Measurements from ENCODE around the gene ANKZF1. TPM values are rescaled to one million over a fixed set of nuclear protein-coding genes. Genes with fewer than 3 reads are reported as not detected.

The ANKZF1 gene
- total and polyA plus RNA-seq, 10 of the 15 experiments (the other 5 are each of a cell fraction or from before 2014, with no cell fraction given): 3.1 to 104 (median 35.0) TPM

DNA sequence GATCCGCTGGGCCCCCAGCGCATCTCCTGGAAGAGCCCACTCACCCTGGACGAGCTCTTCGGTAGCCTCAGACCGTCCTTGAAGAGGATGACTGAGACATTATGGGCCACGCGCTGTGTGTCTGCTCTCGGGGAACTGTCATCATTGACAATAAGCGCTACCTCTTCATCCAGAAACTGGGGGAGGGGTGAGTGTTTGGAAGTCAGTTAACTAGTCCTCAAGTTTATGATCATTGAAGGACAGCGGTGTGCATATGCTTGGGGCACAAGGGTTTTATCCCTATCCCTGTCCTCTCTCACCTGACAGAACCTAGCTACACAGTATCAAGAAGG lies 16.3 kb downstream of the ANKZF1 start:
- Histone ChIP-seq H4K20me1 (ENCODE audit: control insufficient read depth, insufficient read depth) (0 out of 2 replicates have a peak, but pooled peaks cover 4% of the 10 kb centered on the region), H3K9me3 (replicated peaks; ENCODE audit: control insufficient read depth, insufficient read depth, low read length) (no peaks in the 10 kb centered on the region), H3K79me2 (ENCODE audit: control insufficient read depth, insufficient read depth, low read length) (peaks cover 31% of the 10 kb centered on the region), H2AFZ (ENCODE audit: control insufficient read depth, low read depth, low read length) (no peak overlapping the region; the same call in 1 of the 2 replicates), H3K9ac (ENCODE audit: control insufficient read depth, insufficient read depth, low read length) (peak overlapping the region; percentile 77), H3K27me3 (replicated peaks in 1 of 2; ENCODE audit: control insufficient read depth in 2 of 2, insufficient read depth in 2 of 2, low read length in 1 of 2) (no peaks in the 10 kb centered on the region), H3K27ac (ENCODE audit: control insufficient read depth, insufficient read depth) (peak overlapping the region; percentile 70), H3K4me2 (ENCODE audit: control insufficient read depth, insufficient read depth) (peak overlapping the region; percentile 88), H3K4me1 (ENCODE audit: control insufficient read depth, insufficient read depth, low read length) (peaks cover 47% of the 10 kb centered on the region), H3K36me3 (ENCODE audit: control insufficient read depth in 2 of 2, insufficient read depth in 2 of 2, low read length in 1 of 2) (peaks cover 10 to 15% of the 10 kb centered on the region in 2 experiments), H3K4me3 (peak overlapping the region; percentile 90)
- TF ChIP-seq HDAC2 (IDR thresholded peaks at IDR 0.05) (no peak), CREM (IDR thresholded peaks at IDR 0.05; ENCODE audit: low read depth) (no peak), SREBF2 (IDR thresholded peaks at IDR 0.05; ENCODE audit: low read length) (no peak), CBFB (IDR thresholded peaks at IDR 0.05; ENCODE audit: low read depth) (no peak), GATAD2B (conservative IDR thresholded peaks at IDR 0.05; ENCODE audit: low read depth) (no peak), SUPT20H (IDR thresholded peaks at IDR 0.05; ENCODE audit: borderline replicate concordance, control insufficient read depth, low read depth, low read length) (no peak), NR2C2 (IDR thresholded peaks at IDR 0.05; ENCODE audit: borderline replicate concordance, control insufficient read depth, insufficient read length, low read depth) (no peak), POU2F2 (IDR thresholded peaks at IDR 0.05; ENCODE audit: borderline replicate concordance, low read depth, low read length) (no peak), ZNF24 (IDR thresholded peaks at IDR 0.05) (no peak), GABPA (IDR thresholded peaks at IDR 0.05; ENCODE audit: low read depth) (no peak), STAT1 (conservative IDR thresholded peaks at IDR 0.05) (no peak), EZH2 (IDR thresholded peaks at IDR 0.05; ENCODE audit: borderline replicate concordance, control insufficient read depth, low read depth, low read length) (no peak)
- TF ChIP-seq, protein P1, sequence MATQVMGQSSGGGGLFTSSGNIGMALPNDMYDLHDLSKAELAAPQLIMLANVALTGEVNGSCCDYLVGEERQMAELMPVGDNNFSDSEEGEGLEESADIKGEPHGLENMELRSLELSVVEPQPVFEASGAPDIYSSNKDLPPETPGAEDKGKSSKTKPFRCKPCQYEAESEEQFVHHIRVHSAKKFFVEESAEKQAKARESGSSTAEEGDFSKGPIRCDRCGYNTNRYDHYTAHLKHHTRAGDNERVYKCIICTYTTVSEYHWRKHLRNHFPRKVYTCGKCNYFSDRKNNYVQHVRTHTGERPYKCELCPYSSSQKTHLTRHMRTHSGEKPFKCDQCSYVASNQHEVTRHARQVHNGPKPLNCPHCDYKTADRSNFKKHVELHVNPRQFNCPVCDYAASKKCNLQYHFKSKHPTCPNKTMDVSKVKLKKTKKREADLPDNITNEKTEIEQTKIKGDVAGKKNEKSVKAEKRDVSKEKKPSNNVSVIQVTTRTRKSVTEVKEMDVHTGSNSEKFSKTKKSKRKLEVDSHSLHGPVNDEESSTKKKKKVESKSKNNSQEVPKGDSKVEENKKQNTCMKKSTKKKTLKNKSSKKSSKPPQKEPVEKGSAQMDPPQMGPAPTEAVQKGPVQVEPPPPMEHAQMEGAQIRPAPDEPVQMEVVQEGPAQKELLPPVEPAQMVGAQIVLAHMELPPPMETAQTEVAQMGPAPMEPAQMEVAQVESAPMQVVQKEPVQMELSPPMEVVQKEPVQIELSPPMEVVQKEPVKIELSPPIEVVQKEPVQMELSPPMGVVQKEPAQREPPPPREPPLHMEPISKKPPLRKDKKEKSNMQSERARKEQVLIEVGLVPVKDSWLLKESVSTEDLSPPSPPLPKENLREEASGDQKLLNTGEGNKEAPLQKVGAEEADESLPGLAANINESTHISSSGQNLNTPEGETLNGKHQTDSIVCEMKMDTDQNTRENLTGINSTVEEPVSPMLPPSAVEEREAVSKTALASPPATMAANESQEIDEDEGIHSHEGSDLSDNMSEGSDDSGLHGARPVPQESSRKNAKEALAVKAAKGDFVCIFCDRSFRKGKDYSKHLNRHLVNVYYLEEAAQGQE (IDR thresholded peaks at IDR 0.05; ENCODE audit: low read depth, low read length): no peak
- TF ChIP-seq, protein P2, sequence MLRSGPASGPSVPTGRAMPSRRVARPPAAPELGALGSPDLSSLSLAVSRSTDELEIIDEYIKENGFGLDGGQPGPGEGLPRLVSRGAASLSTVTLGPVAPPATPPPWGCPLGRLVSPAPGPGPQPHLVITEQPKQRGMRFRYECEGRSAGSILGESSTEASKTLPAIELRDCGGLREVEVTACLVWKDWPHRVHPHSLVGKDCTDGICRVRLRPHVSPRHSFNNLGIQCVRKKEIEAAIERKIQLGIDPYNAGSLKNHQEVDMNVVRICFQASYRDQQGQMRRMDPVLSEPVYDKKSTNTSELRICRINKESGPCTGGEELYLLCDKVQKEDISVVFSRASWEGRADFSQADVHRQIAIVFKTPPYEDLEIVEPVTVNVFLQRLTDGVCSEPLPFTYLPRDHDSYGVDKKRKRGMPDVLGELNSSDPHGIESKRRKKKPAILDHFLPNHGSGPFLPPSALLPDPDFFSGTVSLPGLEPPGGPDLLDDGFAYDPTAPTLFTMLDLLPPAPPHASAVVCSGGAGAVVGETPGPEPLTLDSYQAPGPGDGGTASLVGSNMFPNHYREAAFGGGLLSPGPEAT (IDR thresholded peaks at IDR 0.05; ENCODE audit: low read depth): no peak
- TF ChIP-seq, protein P3, sequence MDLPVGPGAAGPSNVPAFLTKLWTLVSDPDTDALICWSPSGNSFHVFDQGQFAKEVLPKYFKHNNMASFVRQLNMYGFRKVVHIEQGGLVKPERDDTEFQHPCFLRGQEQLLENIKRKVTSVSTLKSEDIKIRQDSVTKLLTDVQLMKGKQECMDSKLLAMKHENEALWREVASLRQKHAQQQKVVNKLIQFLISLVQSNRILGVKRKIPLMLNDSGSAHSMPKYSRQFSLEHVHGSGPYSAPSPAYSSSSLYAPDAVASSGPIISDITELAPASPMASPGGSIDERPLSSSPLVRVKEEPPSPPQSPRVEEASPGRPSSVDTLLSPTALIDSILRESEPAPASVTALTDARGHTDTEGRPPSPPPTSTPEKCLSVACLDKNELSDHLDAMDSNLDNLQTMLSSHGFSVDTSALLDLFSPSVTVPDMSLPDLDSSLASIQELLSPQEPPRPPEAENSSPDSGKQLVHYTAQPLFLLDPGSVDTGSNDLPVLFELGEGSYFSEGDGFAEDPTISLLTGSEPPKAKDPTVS (IDR thresholded peaks at IDR 0.05; ENCODE audit: low read depth, low read length): no peak
- TF ChIP-seq, protein P4, sequence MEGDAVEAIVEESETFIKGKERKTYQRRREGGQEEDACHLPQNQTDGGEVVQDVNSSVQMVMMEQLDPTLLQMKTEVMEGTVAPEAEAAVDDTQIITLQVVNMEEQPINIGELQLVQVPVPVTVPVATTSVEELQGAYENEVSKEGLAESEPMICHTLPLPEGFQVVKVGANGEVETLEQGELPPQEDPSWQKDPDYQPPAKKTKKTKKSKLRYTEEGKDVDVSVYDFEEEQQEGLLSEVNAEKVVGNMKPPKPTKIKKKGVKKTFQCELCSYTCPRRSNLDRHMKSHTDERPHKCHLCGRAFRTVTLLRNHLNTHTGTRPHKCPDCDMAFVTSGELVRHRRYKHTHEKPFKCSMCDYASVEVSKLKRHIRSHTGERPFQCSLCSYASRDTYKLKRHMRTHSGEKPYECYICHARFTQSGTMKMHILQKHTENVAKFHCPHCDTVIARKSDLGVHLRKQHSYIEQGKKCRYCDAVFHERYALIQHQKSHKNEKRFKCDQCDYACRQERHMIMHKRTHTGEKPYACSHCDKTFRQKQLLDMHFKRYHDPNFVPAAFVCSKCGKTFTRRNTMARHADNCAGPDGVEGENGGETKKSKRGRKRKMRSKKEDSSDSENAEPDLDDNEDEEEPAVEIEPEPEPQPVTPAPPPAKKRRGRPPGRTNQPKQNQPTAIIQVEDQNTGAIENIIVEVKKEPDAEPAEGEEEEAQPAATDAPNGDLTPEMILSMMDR (IDR thresholded peaks at IDR 0.05 in 2 of 3, conservative IDR thresholded peaks at IDR 0.05 in 1 of 3; ENCODE audit: control insufficient read depth in 2 of 3, extremely low read depth in 1 of 3, insufficient read depth in 1 of 3, low read depth in 3 of 3, low read length in 3 of 3): no peak
- DNase-seq (ENCODE audit: low read depth, low spot score) (no peak), FAIRE-seq (no peak), ATAC-seq (no peak)
- ChIA-PET CTCF (interaction anchor here (0.7 to 3.4 kb wide), 6 partner anchors 8 to 49 kb away, joined by 3 to 40 read pairs (median 4); partner anchors contain the start of genes DNAJB2 and TUBA4A), POLR2A (interaction anchor here (0.9 to 3.0 kb wide), 11 partner anchors 9 to 69 kb away, joined by 3 to 31 read pairs (median 10); partner anchors contain the start of genes ABCB6, ANKZF1, ATG9A and CNPPD1), RAD21 (ENCODE audit: unreplicated experiment) (interaction anchor here (1.8 to 2.3 kb wide), 4 partner anchors 9 to 49 kb away, joined by 5 to 20 read pairs (median 13); partner anchors contain the start of genes ANKZF1, ATG9A and DNAJB2), SMC1A (ENCODE audit: uncharacterized antibody, unreplicated experiment) (interaction anchor here (1.4 to 2.5 kb wide), 6 partner anchors 9 to 72 kb away, joined by 5 to 16 read pairs (median 8); partner anchors contain the start of gene DNAJB2)
- 15% methylated on average over 10 of the region's 10 CpGs for WGBS (ENCODE audit: insufficient coverage, insufficient replicate concordance, low lambda C conversion rate, missing lambda C conversion rate)
- intact Hi-C loops (cut with micrococcal nuclease; ENCODE audit: unreplicated experiment) (no loop called here), in situ Hi-C loops (cut with MboI) (no loop called here)
- no TSS peak for BruUV-seq (replicated peaks)
